ENCODE data around the gene CRB3. TPM values are rescaled to one million over a fixed set of nuclear protein-coding genes. Genes with fewer than 3 reads are reported as not detected.

CRB3 gene
- total RNA-seq, 1 donor from 2014 or later: not detected

GRCh38 chr19:6429419-6430221 is 34.5 kb upstream of the CRB3 start:
- Mint-ChIP-seq H3K4me3 (ENCODE audit: unreplicated experiment) (no peak overlapping the region), H3K4me1 (ENCODE audit: low read depth, unreplicated experiment) (peaks cover 4% of the 10 kb centered on the region), H3K36me3 (ENCODE audit: unreplicated experiment) (no peaks in the 10 kb centered on the region), H3K9me3 (ENCODE audit: unreplicated experiment) (peaks cover 11% of the 10 kb centered on the region), H3K27ac (ENCODE audit: unreplicated experiment) (no peak overlapping the region), H3K27me3 (ENCODE audit: unreplicated experiment) (peaks cover 13% of the 10 kb centered on the region)
- no peak for TF ChIP-seq CTCF (IDR thresholded peaks at IDR 0.05; ENCODE audit: partially characterized antibody, unreplicated experiment)
- no peak for DNase-seq

GRCh38 chr19:6431891-6432290 is 32.2 kb upstream of the CRB3 start:
- TF ChIP-seq CTCF (IDR thresholded peaks at IDR 0.05; ENCODE audit: partially characterized antibody, unreplicated experiment): no peak
- DNase-seq: no peak
- peaks cover 5% of the 10 kb centered on the region for H3K9me3 Mint-ChIP-seq (ENCODE audit: unreplicated experiment)
- no peak overlapping the region for H3K27ac Mint-ChIP-seq (ENCODE audit: unreplicated experiment)
- peaks cover 2% of the 10 kb centered on the region for H3K27me3 Mint-ChIP-seq (ENCODE audit: unreplicated experiment)
- no peaks in the 10 kb centered on the region for H3K36me3 Mint-ChIP-seq (ENCODE audit: unreplicated experiment)
- no peaks in the 10 kb centered on the region for H3K4me1 Mint-ChIP-seq (ENCODE audit: low read depth, unreplicated experiment)
- no peak overlapping the region for H3K4me3 Mint-ChIP-seq (ENCODE audit: unreplicated experiment)

- no peak for TF ChIP-seq CTCF (IDR thresholded peaks at IDR 0.05; ENCODE audit: partially characterized antibody, unreplicated experiment)
- no peaks in the 10 kb centered on the region for H3K36me3 Mint-ChIP-seq (ENCODE audit: unreplicated experiment)
- H3K27me3 Mint-ChIP-seq (ENCODE audit: unreplicated experiment): peaks cover 2% of the 10 kb centered on the region
- H3K27ac Mint-ChIP-seq (ENCODE audit: unreplicated experiment): no peak overlapping the region
- no peaks in the 10 kb centered on the region for H3K4me1 Mint-ChIP-seq (ENCODE audit: low read depth, unreplicated experiment)
- H3K9me3 Mint-ChIP-seq (ENCODE audit: unreplicated experiment): peaks cover 2% of the 10 kb centered on the region
- no peak overlapping the region for H3K4me3 Mint-ChIP-seq (ENCODE audit: unreplicated experiment)
- no peak for DNase-seq
These were observed 30.9 kb upstream of the CRB3 start for GRCh38 chr19:6433165-6433564.

- Mint-ChIP-seq H3K27ac (ENCODE audit: unreplicated experiment) (no peak within 1 kb of the TSS), H3K4me1 (ENCODE audit: low read depth, unreplicated experiment) (no peaks in the 10 kb centered on the region), H3K9me3 (ENCODE audit: unreplicated experiment) (peaks cover 3% of the 10 kb centered on the region), H3K4me3 (ENCODE audit: unreplicated experiment) (no peak within 1 kb of the TSS), H3K36me3 (ENCODE audit: unreplicated experiment) (no peaks in the 10 kb centered on the region), H3K27me3 (ENCODE audit: unreplicated experiment) (peaks cover 2% of the 10 kb centered on the region)
- TF ChIP-seq CTCF (IDR thresholded peaks at IDR 0.05; ENCODE audit: partially characterized antibody, unreplicated experiment): no peak
- DNase-seq: no peak
These were observed 30.4 kb upstream of the CRB3 start, which contains the start of gene SLC25A41 for GRCh38 chr19:6433663-6434062. Gene SLC25A41 (minus strand): TSS chr19:6433763. CDS start chr19:6433693, 70 bp downstream.

- Mint-ChIP-seq H3K27me3 (ENCODE audit: unreplicated experiment) (peaks cover 8% of the 10 kb centered on the region), H3K9me3 (ENCODE audit: unreplicated experiment) (peaks cover 1% of the 10 kb centered on the region), H3K4me3 (ENCODE audit: unreplicated experiment) (no peak overlapping the region)
These were observed 24.3 kb upstream of the CRB3 start for GRCh38 chr19:6439743-6440142.

More at GRCh38 chr19:6439743-6440142, 24.3 kb upstream of the CRB3 start:
- Mint-ChIP-seq H3K36me3 (ENCODE audit: unreplicated experiment) (no peaks in the 10 kb centered on the region), H3K27ac (ENCODE audit: unreplicated experiment) (no peak overlapping the region), H3K4me1 (ENCODE audit: low read depth, unreplicated experiment) (no peaks in the 10 kb centered on the region)
- DNase-seq: no peak
- TF ChIP-seq CTCF (IDR thresholded peaks at IDR 0.05; ENCODE audit: partially characterized antibody, unreplicated experiment): no peak

Data from glutamatergic neuron (in vitro differentiated cells).